Dermis microvascular lymphatic vessel endothelial cell (primary cell): ENCODE data around the gene CD83. TPM values are rescaled to one million over a fixed set of nuclear protein-coding genes. Genes with fewer than 3 reads are reported as not detected.

Experiments used
- DNase-seq, 2 donors: peaks; one replicate each; pipeline versions ENCODE4 v3.0.0 to v3.0.0-alpha.2; 2010; ENCODE audit warnings: low read depth in 2 of 2
- total RNA-seq: library from RNA; depleted of rRNA; stranded (reverse); fragments of >200 nt; gene quantifications from 2 replicates; pipeline ENCODE4 v1.2.1, GENCODE V29; 2014

The CD83 gene
- total RNA-seq, 1 donor from 2014 or later = 2.1 TPM

DNA sequence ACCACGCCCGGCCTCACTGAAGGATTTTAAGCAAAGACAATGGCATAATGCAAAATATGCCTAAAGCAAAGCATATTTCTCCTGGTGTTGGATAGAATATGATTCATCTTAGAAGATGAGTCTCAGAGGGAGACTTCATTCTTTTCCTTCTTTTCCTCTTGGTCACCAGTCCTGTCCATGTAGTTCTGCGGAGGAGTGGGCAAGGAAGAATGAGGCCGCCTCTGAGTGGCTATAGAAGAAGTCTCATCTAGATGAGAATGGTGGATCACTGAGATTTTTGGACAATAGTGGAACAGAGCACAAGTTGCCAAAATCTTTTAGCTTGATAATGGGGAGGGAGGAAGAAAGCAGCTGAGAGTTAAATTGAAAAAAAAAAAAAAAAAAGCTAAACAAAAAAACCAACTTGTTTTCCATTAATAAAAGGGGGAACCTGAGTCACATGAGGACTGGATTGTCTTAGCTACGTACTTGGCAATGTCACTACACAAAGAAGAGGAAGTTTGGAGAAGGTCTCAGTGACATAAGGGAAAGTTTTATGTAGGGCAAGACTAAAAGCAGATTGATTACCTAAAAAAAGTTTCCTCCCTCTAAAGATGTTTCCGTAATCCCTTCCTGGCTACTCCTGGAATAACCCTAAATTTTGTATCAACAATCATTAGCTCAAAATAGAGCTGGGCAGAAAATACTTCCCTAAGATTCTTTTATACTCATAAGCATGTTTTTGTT lies 6.0 kb downstream of the CD83 start:
- peak in 1 of 2 donors; percentile 6 for DNase-seq

DNA sequence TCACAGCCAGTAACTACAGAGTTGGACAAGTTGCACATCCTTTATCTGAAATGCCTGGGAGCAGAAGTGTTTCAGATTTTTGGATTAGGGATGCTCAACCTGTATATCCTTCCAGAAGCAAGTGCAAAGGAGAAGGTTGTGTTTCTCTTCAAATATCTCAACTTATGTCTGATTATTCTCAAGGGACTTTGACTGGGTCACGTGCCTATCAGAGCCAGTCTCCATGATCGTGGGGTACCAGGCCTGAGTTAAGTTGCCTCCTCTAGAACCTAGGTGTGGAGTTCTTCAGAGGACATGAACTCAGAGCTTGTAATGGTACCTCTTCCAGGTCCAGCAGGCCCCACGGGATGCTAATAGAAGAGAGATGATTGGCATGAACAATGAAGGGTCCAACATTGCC lies 7.8 kb downstream of the CD83 start:
- no peak for DNase-seq

DNA sequence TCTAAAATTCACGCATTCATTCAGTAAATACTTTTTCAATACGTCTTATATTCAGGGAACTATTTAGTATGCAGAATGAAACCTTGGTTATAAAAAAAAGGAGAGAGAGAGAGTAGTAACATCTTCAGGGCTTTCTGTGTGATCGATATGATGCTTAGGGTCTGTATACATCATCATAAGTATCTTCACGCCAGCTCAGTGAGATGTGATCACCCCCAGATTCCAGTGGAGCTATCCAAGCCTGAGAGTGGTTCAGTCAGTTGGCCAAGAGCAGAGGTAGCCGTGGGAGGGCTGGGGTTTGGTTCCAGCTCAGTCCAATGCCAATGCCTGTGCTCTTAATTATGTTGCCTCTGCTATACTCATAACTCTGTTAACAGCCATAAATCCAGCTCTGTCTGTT lies 8.6 kb downstream of the CD83 start:
- no peak for DNase-seq

DNA sequence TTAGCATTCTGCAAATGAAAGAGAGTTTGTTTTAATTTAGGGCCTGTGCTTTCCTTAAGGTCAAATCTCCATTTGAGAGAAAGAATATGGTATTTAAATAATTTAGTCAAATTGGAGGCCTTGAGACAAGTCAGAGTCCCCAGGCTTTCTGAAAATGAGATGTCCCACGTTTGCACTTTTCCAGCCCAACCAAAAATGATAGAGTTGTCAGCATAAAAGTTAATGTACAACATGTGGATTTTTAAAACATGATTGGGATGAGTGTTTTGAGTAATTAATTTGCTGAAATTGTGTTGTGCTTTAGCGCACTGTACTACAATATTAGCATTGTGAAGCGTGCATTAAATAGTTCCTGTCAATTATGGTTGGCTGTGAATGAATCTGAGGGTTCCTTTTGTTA lies 10.0 kb downstream of the CD83 start:
- DNase-seq = no peak

DNA sequence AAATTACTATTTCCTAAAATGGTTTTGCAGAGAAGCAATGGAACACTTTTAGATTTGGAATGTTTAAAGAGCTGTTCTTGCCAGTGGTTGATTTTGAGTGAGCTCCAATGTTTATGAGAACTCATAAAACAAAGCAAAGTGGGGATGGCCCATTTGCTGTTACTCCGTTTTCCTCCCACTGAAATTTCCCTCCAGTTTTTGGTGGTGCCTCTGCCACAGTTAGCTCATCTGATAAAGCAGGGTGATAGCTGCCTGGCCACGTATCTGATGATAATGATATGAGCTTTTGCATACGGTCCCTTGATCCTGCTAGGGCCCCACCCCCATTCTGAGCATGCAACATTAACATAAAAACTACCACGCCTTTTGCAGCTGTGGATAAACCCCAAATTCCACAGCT lies 10.4 kb downstream of the CD83 start:
- DNase-seq = no peak

DNA sequence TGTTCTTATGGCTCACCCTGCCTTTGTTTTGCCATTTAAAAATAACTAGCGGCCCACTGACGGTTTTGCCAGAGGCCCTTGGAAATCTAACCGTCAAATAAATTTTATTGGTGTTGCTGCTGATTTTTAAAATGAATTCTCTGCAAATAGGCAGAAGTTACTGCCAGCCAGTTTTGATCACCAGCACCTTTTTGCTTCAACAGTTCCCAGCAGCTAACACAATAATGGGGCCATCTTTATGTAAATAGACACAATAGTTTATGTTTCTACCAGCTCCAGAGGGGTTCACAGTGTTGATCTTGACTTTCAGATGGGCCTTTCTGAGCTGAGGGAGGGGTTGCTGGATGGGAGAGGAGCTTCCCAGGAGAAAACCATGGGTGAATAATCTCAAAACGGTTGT lies 11.2 kb downstream of the CD83 start:
- no peak for DNase-seq

DNA sequence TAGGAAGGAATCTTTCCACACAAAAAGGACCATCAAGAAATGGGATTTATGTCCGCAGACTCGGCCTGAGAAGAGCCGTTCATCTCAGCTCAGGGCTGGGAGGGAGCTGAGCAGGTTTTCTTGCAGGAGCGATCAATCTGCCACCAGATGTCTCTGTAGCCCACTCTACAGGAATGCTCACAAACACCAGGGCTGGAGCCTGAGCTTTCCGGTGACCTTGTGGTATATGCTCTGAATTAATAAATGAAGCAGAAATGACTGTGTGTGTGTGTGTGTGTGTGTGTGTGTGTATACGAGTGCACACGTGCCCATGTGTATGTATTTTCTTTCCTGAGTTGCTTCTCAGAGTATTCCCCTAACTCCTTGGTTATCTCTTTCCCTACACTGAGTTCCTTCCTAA lies 12.0 kb downstream of the CD83 start:
- peak; percentile 52 to 62 for DNase-seq

DNA sequence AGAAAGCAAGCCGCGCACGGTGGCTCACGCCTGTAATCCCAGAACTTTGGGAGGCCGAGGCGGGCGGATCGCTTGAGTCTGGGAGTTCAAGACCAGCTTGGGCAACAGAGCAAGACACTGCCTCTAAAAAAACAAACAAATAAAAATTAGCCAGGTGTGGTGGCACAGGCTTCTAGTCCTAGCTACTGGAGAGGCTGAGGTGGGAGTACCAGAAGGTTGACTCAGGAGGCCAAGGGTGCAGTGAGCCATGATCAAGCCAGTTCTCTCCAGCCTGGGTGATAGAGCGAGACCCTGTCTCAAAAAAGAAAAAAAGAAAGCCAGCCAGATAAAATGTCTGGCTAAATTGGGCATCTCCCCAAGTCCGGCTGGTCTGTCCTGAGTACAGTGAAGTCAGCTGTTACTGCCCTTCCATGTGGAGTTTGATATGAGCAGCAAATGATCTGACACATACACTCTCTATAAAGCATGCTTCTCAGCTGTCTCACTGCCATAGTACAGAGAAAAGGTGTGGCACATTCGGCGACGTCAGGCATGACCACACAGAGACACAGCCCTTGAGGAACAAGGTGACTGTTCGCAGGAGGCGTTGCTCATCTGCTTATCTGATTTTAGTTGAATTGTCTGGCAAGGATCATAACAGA lies 13.0 kb downstream of the CD83 start:
- no peak for DNase-seq

DNA sequence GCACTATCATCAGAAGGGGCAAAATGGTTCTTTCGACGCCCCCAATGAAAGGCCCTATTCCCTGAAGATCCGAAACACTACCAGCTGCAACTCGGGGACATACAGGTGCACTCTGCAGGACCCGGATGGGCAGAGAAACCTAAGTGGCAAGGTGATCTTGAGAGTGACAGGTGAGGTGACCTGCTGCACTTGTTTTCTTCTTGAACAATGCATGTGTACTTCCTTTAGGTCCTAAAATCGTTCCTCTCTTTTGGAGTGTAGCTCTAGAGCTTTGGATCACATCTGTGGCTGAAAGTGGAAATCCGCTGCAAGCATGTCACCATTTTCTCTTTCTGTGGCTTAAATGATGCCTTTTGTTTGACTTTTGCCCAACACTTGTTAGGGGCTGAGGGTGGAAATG lies 14.0 kb downstream of the CD83 start:
- DNase-seq = no peak

DNA sequence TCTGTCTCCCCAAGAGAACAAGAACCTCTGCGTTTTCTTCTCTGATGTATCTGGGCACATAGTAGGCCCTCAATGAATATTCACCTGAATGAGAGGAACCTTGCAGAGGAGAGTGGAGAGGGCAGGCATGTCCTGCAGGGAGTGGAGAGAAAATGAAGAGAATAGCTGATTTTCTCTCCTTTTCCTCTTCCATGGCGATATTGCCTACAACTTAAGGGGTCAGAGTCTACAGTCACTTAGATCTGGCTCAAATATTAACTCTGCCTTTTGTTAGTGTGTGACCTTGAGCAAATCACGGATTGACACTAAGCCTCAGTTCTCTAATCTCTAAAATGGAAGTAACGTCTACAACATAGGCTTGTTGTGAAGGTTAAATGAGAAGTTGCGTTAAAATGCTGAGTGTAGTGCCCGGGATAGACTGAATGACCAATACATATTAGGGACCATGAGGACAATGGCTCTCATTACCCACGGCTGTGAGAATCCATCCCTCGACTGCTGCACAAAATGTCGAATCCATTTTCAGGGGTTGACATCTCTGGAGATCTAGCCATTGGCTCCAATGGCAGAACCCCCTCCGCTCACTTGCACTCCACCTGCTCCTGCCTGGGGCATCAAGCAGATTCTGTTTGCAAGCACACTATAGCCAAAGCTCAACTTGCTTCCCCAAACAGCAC lies 14.8 kb downstream of the CD83 start:
- no peak for DNase-seq

DNA sequence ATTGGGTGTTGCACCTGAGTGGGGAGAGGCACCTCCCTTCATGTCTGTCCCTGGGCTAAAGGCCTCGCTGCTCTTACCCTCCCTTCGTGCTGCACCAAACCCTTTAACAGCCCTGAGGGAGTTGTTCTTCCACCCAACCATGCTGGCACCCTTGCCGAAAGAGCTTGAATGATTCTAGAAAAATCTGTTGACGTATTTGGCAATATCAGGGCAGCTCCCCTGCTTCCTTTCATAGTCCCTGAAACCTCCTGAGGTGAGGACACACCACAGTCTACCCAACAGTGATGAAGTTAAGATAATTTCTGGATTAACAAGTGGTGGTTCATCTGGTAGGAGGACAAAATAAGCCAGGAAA lies 15.3 kb downstream of the CD83 start:
- no peak for DNase-seq

DNA sequence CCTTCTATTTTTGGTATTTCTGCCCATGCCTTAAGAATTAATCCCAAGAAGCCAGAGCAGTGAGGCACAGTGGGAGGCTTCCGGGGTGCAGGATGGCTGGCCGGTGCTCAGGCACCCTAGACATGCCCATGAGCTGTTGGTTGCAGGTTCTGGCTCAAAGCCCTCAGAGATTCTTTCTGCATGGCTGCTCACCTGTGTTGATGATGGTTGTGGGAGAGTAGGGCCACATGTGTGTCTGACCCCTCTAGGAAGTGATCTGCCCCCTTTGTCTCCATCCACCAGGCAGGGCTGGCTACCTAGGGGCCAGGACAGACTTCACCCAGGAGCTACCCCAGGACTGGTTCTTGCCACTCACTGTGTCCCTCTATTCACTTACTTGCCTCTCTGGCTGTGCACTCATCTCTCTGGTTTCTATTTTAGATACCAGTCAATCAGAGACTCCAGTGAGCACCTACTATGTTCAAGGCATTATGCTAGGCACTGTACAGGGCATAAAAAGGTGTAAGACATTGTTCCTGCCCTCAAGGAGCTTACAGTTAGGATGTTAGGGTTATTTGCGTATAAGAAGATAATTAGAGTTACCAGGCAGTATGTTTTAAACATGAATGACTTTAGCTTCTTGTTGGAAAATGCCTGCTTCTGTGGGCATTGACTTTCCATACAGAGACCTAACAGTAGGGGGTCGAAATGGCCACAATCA lies 16.8 kb downstream of the CD83 start:
- no peak for DNase-seq

DNA sequence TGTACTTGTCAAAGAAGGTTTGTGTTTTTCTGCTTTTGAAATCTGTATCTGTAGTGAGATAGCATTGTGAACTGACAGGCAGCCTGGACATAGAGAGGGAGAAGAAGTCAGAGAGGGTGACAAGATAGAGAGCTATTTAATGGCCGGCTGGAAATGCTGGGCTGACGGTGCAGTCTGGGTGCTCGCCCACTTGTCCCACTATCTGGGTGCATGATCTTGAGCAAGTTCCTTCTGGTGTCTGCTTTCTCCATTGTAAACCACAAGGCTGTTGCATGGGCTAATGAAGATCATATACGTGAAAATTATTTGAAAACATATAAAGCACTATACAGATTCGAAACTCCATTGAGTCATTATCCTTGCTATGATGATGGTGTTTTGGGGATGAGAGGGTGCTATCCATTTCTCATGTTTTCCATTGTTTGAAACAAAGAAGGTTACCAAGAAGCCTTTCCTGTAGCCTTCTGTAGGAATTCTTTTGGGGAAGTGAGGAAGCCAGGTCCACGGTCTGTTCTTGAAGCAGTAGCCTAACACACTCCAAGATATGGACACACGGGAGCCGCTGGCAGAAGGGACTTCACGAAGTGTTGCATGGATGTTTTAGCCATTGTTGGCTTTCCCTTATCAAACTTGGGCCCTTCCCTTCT lies 18.4 kb downstream of the CD83 start:
- DNase-seq = no peak

DNA sequence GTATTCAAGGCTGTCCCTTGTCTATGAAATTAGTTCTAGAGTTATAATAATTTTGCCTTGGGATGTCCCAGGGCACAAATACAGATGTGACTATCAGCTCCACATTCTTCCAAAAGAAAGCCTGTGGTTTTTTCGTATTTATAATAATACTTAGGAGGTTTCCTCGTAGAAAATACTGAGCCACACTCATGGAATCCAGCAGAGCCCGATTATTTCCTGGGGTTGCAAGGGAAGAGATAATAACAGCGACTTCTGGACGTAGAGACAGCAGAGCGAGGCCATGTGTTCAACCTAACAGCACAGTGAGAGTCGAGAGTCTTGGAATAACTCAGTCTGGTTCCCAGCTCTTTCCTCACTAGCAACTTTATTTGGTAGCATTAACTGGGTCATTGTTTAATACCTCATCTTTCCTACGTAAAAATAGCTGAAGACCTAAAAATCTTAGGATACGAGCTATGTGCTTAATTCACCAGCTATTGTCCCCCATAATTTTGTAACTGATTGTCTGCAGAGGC lies 21.2 kb downstream of the CD83 start:
- no peak for DNase-seq

DNA sequence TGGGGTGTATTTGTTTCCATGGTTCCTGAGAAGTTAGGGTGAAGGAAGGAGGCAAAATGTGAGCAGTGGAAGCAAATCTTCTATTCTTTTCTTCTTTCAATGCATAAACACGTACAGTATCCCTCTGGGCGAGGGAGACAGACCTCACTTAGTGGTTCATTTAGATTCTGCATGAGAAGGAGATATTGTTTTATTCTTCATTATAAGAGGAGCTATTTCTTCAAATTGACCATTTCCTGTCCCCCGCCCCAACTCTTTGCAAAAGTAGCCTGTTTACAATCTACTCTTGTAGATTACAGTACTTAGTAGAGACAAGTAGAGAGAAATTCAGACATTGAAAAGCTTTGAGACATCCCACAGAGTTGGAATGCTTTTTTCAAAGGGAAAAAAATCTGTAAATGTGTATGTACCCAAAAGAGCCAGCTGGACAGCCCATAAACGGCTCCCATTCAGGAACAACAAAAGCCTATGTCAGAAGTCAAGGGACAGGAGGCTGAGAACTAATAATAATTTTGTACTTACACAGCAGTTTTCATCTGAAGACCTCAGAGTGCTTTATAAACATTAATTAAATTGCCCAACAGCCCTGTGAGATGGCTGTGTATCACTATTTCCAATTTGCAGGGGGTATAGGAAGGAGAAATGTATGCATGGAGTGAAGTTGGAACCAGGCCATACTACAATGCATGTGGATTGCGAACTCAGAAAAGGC lies 23.9 kb downstream of the CD83 start:
- DNase-seq = no peak

DNA sequence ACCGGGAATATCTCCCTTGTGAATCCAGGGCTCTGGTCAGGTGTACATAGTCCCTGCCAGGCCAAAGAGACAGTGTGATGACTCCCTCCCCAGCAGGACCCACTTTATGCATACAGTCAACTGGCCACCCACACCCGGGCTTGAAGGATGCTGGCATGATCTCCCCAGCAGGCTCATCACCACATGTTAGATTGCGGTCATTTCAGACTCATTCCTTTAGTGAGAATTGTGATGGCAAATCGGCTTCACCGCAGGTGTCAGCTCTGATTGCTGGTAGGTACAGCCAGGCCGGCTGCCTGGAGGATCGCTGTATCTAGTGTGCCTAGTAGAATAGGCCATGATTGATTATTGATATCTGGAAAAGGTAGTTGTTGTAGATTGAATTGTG lies 24.5 kb downstream of the CD83 start:
- DNase-seq = no peak

DNA sequence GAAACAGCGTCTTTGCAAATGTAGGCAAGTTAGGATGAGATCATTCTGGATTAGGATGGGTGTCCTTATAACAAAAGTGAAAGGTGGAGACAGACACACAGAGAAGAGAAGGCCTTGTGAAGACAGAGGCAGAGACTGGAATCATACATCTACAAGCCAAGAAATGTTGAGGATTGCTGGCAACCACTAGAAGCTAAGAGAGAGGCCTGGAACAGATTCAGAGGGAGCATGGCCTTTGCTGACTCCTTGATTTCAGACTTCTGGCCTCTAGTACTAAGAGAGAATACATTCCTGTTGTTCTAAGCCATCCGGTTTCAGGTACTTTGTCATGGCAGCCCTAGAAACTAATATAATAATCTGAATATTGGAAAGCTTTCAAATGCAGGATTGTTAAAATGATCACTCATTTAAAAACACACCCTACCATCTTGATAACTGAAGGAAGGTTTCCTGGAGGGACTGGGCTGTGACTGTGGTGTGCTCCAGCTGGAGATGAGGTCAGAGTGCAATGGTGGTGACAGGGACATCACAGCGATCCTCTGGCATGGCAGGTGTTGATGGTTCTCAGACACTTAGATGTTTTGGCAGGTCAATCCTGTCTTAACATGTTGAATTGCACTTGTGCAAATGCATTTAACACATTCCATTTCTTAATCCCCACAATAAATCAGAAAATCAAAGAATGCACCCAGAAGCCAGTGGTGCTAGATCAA lies 25.1 kb downstream of the CD83 start:
- no peak for DNase-seq

DNA sequence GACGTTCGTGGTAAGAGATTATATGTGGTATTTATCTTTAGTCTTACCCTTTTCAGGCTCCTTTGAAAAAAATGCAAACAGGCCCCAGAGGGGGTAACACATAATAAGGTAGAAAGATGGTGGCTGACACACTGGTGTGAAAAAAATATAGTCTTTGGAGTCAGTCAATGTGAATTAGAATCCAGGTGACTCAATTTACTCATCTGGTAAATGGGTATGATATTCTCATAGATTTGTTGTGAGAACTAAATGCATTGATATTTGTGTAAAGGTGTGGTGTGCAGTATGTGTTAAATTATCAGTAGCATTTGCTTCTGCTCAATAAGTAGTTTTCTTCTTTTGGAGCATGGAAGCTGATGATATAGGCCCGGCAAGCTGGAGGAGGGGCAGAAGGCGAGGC lies 25.7 kb downstream of the CD83 start:
- DNase-seq = no peak

DNA sequence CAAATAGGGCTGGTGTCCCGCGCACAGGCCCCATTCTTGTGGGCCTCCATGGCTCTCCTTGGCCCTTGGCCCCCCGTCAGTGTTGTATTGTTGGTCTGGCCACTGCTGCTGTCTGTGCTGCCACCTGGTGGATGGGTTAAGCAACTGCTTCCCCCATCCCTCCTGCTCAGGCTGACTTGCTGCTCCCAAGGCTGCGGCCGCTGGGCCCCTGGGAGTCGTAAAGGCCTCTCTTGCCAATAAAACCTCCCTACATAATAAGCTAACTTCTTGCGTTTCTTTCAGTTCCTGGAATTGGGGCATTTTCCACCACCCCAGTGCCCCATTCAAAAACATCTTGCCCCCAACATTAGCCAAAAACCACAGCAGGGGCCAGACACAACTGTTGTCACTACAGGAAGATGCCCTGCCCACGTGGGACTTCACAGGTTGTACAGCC lies 27.1 kb downstream of the CD83 start:
- DNase-seq = peak; percentile 61 to 79

DNA sequence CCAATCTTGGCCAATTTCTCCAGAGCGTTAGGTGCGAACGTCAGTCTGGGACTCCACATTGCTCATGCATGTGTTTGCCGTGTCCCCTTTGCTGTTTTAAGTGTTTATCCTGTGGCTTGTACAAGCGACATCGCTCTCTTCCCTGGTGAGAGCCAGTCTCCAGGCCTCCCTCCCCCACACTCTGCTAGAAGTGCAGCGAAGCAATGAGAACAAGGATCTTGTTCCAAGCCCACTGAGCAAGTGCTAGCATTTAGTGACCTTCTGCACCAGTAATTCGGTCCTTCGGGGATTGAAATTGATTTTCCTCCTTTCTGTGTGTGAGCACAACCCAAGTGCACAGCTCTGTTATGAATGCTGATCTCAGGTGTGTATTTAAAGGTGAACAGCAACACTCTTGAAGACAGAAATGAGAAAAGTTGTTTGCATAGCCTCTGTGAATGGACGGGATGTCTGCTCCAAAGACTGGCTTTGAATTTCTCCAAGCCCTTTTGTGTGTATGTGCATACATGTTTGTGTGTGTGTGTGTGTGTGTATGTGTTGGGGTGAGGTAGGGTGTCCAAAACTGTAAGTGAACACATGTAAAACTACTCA lies 29.0 kb downstream of the CD83 start:
- DNase-seq = no peak
